BE2C (cell line): ENCODE data around the gene CCT5.

Experiments
- DNase-seq: peaks from one replicate; pipeline ENCODE4 v3.0.0-alpha.2; 2020
- H3K27me3 ChIP-seq: fragments of 250-450 bp; sonication (Bioruptor Pico); 2 replicates; pipeline ENCODE4 v1.5.1; 2020; ENCODE audit warnings: mild to moderate bottlenecking
- H3K36me3 ChIP-seq: fragments of 250-450 bp; sonication (Bioruptor Pico); 2 replicates; pipeline ENCODE4 v1.5.1; 2020; ENCODE audit warnings: mild to moderate bottlenecking
- H3K4me1 ChIP-seq: fragments of 250-450 bp; sonication (Bioruptor Pico); 2 replicates; pipeline ENCODE4 v1.5.1; 2020
- H3K4me3 ChIP-seq: 2 replicates; pipeline ENCODE4 v1.5.1; 2011; ENCODE audit warnings: low read depth, low read length
- H3K9me3 ChIP-seq: fragments of 250-450 bp; sonication (Bioruptor Pico); 2 replicates; pipeline ENCODE4 v1.5.1; 2020
- CTCF ChIP-seq: IDR thresholded peaks from 2 replicates; pipeline ENCODE4 v1.5.1; 2012; ENCODE audit warnings: mild to moderate bottlenecking, low read depth, low read length

Gene CCT5

DNA sequence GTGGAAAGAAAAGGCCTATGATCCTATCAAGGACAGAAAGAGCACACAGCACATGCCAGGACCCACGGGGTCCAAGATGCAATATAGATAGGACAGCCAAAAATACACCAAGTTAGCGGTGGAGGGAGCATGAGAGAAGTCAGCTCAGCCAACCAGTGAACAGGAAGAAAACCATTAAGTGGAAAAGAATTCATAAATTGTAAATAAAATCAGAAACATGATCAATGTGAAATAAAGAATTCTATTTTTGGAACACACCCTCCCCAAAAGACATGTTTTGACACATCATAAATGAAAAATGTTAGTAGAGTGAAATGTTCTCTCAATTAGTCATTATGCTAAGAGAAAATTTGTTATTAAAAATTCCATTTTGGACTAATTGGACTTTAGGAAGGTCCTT is 36.0 kb upstream of the CCT5 start:
- H3K4me1 ChIP-seq: no peaks in the 10 kb centered on the region
- TF ChIP-seq CTCF: no peak

GRCh38 chr5:10215366-10215765 is 34.7 kb upstream of the CCT5 start:
- Histone ChIP-seq H3K36me3 (no peaks in the 10 kb centered on the region), H3K9me3 (no peaks in the 10 kb centered on the region)
- no peak for TF ChIP-seq CTCF

More for the DNA sequence above, 36.0 kb upstream of the CCT5 start:
- no peaks in the 10 kb centered on the region for H3K27me3 ChIP-seq
- H3K9me3 ChIP-seq: no peaks in the 10 kb centered on the region
- no peak for DNase-seq
- no peaks in the 10 kb centered on the region for H3K36me3 ChIP-seq
- H3K4me3 ChIP-seq: no peak overlapping the region

GRCh38 chr5:10216107-10216506 is 34.0 kb upstream of the CCT5 start:
- no peaks in the 10 kb centered on the region for H3K36me3 ChIP-seq
- TF ChIP-seq CTCF: no peak

More at GRCh38 chr5:10215366-10215765, 34.7 kb upstream of the CCT5 start:
- no peak for DNase-seq
- no peaks in the 10 kb centered on the region for H3K27me3 ChIP-seq
- no peak overlapping the region for H3K4me3 ChIP-seq
- no peaks in the 10 kb centered on the region for H3K4me1 ChIP-seq

DNA sequence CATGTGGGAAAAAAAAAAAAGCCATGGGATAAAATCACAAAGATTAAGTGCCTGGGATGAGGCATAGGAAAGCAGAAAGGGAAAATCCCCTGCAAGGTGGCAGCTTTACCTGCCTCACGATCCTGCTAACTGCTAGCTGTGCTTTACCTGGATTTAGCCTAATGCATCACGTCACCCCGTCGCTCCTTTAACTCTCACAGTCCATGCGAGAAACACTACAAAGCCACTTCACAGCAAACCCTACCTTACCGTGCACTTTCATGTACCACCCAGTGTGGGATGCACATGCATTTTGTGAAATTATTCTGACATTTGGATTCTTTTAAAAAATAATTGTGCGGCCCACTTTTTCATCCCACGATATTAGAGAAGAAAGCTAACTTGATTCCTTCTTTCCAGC is 31.4 kb upstream of the CCT5 start:
- no peaks in the 10 kb centered on the region for H3K36me3 ChIP-seq
- TF ChIP-seq CTCF: no peak
- no peak for DNase-seq
- no peak overlapping the region for H3K4me3 ChIP-seq
- H3K9me3 ChIP-seq: peaks cover 5% of the 10 kb centered on the region
- no peaks in the 10 kb centered on the region for H3K27me3 ChIP-seq
- H3K4me1 ChIP-seq: no peaks in the 10 kb centered on the region

More at GRCh38 chr5:10216107-10216506, 34.0 kb upstream of the CCT5 start:
- Histone ChIP-seq H3K9me3 (no peaks in the 10 kb centered on the region), H3K4me1 (no peaks in the 10 kb centered on the region), H3K27me3 (no peaks in the 10 kb centered on the region), H3K4me3 (no peak overlapping the region)
- DNase-seq: no peak

DNA sequence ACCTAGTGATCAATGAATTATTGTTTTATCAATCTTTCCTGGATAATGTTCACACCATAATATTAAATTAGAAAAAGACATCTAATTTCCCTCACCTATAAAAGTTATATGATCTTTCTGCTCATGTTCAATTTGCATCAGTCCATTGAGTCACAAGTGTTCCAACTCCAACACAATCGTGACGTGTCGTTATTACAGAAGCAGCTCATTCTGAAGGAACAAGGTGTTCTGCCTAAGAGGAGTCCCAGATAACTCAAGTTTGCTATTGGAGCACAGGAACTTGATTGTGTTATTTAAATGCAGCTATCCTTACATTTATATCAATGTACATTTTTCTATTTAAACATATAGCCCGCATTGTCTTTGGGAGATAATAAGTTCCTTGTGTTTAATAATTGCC is 31.0 kb upstream of the CCT5 start:
- DNase-seq: no peak
- Histone ChIP-seq H3K4me1 (no peaks in the 10 kb centered on the region), H3K9me3 (peaks cover 9% of the 10 kb centered on the region), H3K4me3 (no peak overlapping the region), H3K27me3 (no peaks in the 10 kb centered on the region), H3K36me3 (no peaks in the 10 kb centered on the region)
- TF ChIP-seq CTCF: no peak

- TF ChIP-seq CTCF: no peak
- peaks cover 10% of the 10 kb centered on the region for H3K9me3 ChIP-seq
- H3K27me3 ChIP-seq: no peaks in the 10 kb centered on the region
- no peak overlapping the region for H3K4me3 ChIP-seq
- no peak for DNase-seq
- no peaks in the 10 kb centered on the region; the same call in 1 of the 2 replicates for H3K36me3 ChIP-seq
- H3K4me1 ChIP-seq: no peaks in the 10 kb centered on the region
These were observed 29.8 kb upstream of the CCT5 start for GRCh38 chr5:10220248-10220647.
